Ishikawa (cell line): Measurements from ENCODE around the gene VIPAS39.

ENCODE experiments used
- CEBPB ChIP-seq: IDR thresholded peaks from 2 replicates; pipeline ENCODE4 v1.6.1; 2012
- EGR1 ChIP-seq: IDR thresholded peaks from 2 replicates; pipeline ENCODE4 v1.6.1; 2012
- EP300 ChIP-seq: IDR thresholded peaks from 2 replicates; pipeline ENCODE4 v1.6.1; 2012; ENCODE audit warnings: borderline replicate concordance
- TEAD4 ChIP-seq: IDR thresholded peaks from 2 replicates; pipeline ENCODE4 v1.6.1; 2012
- YY1 ChIP-seq: IDR thresholded peaks from 2 replicates; pipeline ENCODE4 v1.6.1; 2012; ENCODE audit warnings: low read depth
- TF ChIP-seq, protein P1 (sequence below): IDR thresholded peaks from 2 replicates; pipeline ENCODE4 v1.6.1; 2012
- TF ChIP-seq, protein P2 (sequence below): IDR thresholded peaks from 2 replicates; pipeline ENCODE4 v1.6.1; 2012; ENCODE audit warnings: low read depth, mild to moderate bottlenecking

DNA sequence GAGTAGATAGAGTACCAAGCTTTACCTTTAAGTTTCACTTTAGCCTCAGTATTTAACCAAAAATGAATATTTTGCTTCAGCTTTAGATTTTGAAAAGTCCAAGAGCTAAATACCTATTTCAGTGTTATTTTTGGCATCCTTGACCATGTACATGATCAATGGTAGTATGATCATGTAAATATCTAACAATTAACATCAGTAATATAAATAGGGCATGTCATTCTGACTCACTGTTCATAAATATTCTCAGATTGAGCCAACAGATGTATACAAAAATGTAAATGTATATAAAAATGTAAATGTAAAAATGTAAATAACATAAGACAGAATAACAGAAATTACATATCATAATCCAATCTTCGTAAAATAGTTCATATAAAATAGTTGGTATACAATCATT, 18.8 kb downstream of the VIPAS39 start:
- no peak for TF ChIP-seq YY1
- no peak for TF ChIP-seq EP300
- TF ChIP-seq, protein P1, sequence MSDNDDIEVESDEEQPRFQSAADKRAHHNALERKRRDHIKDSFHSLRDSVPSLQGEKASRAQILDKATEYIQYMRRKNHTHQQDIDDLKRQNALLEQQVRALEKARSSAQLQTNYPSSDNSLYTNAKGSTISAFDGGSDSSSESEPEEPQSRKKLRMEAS, result no peak
- TF ChIP-seq, protein P2, sequence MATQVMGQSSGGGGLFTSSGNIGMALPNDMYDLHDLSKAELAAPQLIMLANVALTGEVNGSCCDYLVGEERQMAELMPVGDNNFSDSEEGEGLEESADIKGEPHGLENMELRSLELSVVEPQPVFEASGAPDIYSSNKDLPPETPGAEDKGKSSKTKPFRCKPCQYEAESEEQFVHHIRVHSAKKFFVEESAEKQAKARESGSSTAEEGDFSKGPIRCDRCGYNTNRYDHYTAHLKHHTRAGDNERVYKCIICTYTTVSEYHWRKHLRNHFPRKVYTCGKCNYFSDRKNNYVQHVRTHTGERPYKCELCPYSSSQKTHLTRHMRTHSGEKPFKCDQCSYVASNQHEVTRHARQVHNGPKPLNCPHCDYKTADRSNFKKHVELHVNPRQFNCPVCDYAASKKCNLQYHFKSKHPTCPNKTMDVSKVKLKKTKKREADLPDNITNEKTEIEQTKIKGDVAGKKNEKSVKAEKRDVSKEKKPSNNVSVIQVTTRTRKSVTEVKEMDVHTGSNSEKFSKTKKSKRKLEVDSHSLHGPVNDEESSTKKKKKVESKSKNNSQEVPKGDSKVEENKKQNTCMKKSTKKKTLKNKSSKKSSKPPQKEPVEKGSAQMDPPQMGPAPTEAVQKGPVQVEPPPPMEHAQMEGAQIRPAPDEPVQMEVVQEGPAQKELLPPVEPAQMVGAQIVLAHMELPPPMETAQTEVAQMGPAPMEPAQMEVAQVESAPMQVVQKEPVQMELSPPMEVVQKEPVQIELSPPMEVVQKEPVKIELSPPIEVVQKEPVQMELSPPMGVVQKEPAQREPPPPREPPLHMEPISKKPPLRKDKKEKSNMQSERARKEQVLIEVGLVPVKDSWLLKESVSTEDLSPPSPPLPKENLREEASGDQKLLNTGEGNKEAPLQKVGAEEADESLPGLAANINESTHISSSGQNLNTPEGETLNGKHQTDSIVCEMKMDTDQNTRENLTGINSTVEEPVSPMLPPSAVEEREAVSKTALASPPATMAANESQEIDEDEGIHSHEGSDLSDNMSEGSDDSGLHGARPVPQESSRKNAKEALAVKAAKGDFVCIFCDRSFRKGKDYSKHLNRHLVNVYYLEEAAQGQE, result no peak
- TF ChIP-seq TEAD4, result no peak
- TF ChIP-seq CEBPB, result no peak
- TF ChIP-seq EGR1, result no peak
